ENCODE results near the gene ANK3.

- TF ChIP-seq REST (IDR thresholded peaks at IDR 0.05; ENCODE audit: insufficient read depth in 1 of 2, low read depth in 2 of 2, low read length in 2 of 2), result no peak
- TF ChIP-seq POLR2AphosphoS5 (IDR thresholded peaks at IDR 0.05; ENCODE audit: low read depth, low read length), result no peak
- TF ChIP-seq SIN3A (IDR thresholded peaks at IDR 0.05; ENCODE audit: borderline replicate concordance, insufficient read depth, low read length), result no peak
- TF ChIP-seq TAF1 (IDR thresholded peaks at IDR 0.05; ENCODE audit: borderline replicate concordance, insufficient read depth, low read length), result no peak
Observed at GRCh38 chr10:60374836-60375235, 14.8 kb downstream of the ANK3 start.
